Kidney epithelial cell (primary cell): Measurements from ENCODE around the gene CNIH3. TPM values are rescaled to one million over a fixed set of nuclear protein-coding genes. Genes with fewer than 3 reads are reported as not detected.

ENCODE experiments used
- DNase-seq: peaks from one replicate; pipeline ENCODE4 v3.0.0-alpha.2; 2010; ENCODE audit warnings: low read depth
- H3K27me3 ChIP-seq: 2 replicates; pipeline ENCODE4 v1.6.0; 2011; ENCODE audit warnings: low read length; ENCODE audit not compliant: control insufficient read depth, insufficient read depth
- H3K36me3 ChIP-seq: 2 replicates; pipeline ENCODE4 v1.5.1; 2011; ENCODE audit warnings: low read length; ENCODE audit not compliant: control insufficient read depth, insufficient read depth
- H3K4me3 ChIP-seq: 2 replicates; pipeline ENCODE4 v1.5.1; 2011; ENCODE audit warnings: low read depth, mild to moderate bottlenecking, control low read depth, low read length
- CTCF ChIP-seq: IDR thresholded peaks from 2 replicates; pipeline ENCODE4 v1.5.1; 2011; ENCODE audit warnings: mild to moderate bottlenecking, moderate library complexity, low read length, control low read depth, inconsistent platforms; ENCODE audit not compliant: insufficient read depth, poor library complexity, severe bottlenecking
- total RNA-seq: library from RNA; depleted of rRNA; stranded (reverse); fragments of >200 nt; gene quantifications from 2 replicates; pipeline ENCODE4 v1.2.3, GENCODE V29; 2015

Gene CNIH3
- total RNA-seq, 1 donor from 2014 or later = 4.2 TPM

GRCh38 chr1:224782281-224783000 lies 166.3 kb downstream of the CNIH3 start:
- no peaks in the 10 kb centered on the region for H3K27me3 ChIP-seq
- no peak for TF ChIP-seq CTCF
- no peaks in the 10 kb centered on the region for H3K36me3 ChIP-seq
- no peak for DNase-seq
- no peak overlapping the region for H3K4me3 ChIP-seq

DNA sequence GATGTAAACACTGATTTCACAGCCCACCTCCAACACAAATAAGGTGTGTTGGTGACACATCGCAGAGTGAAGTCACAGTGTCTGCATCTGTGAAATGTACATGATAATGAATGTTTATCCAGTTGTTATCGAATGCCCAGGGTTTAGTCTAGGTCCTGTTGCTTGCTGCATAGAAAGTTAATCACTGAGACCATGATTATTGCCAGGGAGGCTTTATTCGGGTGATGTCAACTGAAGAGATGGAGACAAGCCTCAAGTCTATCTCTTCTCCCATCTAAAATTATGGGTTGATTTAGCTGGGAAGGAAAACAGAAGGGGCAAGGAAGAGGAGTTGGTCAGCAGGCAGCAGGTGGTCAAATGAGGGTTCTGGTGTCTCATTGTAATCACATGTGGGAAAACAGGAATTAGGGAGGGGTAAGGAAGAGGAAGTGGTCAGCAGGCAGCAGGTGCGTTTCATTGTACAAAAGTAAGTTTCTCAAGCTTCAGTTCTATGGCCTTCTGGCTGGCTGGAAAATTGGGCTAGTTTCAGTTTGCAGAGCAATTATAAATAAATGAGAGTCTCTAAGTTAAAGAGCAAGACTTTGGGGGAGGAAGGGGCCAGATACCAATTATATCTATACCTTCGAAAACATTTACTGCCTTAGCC lies 167.0 kb downstream of the CNIH3 start:
- Histone ChIP-seq H3K4me3 (no peak overlapping the region), H3K36me3 (no peaks in the 10 kb centered on the region), H3K27me3 (no peaks in the 10 kb centered on the region)
- no peak for DNase-seq
- no peak for TF ChIP-seq CTCF

GRCh38 chr1:224784265-224785039 lies 168.3 kb downstream of the CNIH3 start:
- H3K36me3 ChIP-seq = no peaks in the 10 kb centered on the region
- TF ChIP-seq CTCF = no peak
- H3K4me3 ChIP-seq = no peak overlapping the region
- H3K27me3 ChIP-seq = no peaks in the 10 kb centered on the region
- no peak for DNase-seq

- no peak for DNase-seq
- Histone ChIP-seq H3K36me3 (no peaks in the 10 kb centered on the region), H3K4me3 (no peak overlapping the region), H3K27me3 (no peaks in the 10 kb centered on the region)
- no peak for TF ChIP-seq CTCF
These were observed 168.9 kb downstream of the CNIH3 start for GRCh38 chr1:224785040-224785328.

DNA sequence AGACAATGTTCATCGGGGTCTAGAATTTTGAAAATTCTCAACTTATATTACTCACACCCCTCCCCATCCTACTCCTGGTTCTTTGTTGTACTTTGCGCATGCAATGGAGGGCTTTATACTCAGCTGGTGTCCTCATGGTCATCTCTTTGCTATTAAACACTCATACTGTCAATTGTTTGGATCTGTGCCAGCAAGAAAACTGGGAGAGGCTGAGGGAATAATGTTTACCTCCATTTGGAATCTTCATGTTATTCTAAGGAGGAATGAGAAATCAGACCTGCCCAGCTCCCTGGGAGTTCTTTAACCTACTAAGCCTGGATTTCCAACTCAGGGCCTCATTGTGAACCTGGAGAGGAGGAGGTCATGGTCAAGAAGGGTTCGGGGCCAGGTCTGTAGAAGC lies 169.5 kb downstream of the CNIH3 start:
- Histone ChIP-seq H3K4me3 (no peak overlapping the region), H3K36me3 (no peaks in the 10 kb centered on the region), H3K27me3 (no peaks in the 10 kb centered on the region)
- TF ChIP-seq CTCF = no peak
- DNase-seq = no peak
